ENCODE measurements around the gene FGF14. TPM values are rescaled to one million over a fixed set of nuclear protein-coding genes. Genes with fewer than 3 reads are reported as not detected.

The FGF14 gene
- total and polyA plus RNA-seq, 2 experiments from 2014 or later: 0.03 TPM; not detected in 1

DNA sequence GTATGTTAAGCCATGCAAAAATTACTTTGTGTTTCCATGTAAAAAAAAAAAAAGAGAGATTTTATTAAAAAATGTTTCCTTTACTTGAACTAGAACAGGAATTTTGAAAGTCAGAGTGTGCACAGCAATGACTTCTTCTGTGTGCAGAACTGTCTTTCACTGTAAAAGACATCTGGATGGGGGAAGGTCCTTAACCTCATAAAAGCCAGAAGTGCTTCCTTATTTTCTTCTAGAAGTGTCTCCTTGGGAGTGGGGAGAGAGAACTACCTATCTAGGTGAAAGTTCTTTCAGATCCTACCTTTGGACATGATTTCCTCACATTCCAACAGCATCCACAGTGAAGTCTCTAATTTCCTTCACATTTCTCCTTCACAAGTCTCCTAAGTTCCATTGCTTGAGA is 360.3 kb downstream of the FGF14 start (continued):
- TF ChIP-seq CREB1 (CRISPR knock-in tag; IDR thresholded peaks at IDR 0.05; ENCODE audit: low read depth) (no peak), ZNF331 (CRISPR knock-in tag; IDR thresholded peaks at IDR 0.05; ENCODE audit: low read depth) (no peak), POLR2AphosphoS5 (IDR thresholded peaks at IDR 0.05; ENCODE audit: low read depth) (no peak), EZH2phosphoT487 (IDR thresholded peaks at IDR 0.05; ENCODE audit: unreplicated experiment) (no peak), ZNF114 (CRISPR knock-in tag; IDR thresholded peaks at IDR 0.05) (no peak), STAT1 (IDR thresholded peaks at IDR 0.05; ENCODE audit: unreplicated experiment) (no peak), NANOG (IDR thresholded peaks at IDR 0.05; ENCODE audit: borderline replicate concordance) (no peak)
- TF ChIP-seq, protein P1, sequence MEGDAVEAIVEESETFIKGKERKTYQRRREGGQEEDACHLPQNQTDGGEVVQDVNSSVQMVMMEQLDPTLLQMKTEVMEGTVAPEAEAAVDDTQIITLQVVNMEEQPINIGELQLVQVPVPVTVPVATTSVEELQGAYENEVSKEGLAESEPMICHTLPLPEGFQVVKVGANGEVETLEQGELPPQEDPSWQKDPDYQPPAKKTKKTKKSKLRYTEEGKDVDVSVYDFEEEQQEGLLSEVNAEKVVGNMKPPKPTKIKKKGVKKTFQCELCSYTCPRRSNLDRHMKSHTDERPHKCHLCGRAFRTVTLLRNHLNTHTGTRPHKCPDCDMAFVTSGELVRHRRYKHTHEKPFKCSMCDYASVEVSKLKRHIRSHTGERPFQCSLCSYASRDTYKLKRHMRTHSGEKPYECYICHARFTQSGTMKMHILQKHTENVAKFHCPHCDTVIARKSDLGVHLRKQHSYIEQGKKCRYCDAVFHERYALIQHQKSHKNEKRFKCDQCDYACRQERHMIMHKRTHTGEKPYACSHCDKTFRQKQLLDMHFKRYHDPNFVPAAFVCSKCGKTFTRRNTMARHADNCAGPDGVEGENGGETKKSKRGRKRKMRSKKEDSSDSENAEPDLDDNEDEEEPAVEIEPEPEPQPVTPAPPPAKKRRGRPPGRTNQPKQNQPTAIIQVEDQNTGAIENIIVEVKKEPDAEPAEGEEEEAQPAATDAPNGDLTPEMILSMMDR (conservative IDR thresholded peaks at IDR 0.05; ENCODE audit: low read depth in 2 of 2): no peak
- TF ChIP-seq, protein P2, sequence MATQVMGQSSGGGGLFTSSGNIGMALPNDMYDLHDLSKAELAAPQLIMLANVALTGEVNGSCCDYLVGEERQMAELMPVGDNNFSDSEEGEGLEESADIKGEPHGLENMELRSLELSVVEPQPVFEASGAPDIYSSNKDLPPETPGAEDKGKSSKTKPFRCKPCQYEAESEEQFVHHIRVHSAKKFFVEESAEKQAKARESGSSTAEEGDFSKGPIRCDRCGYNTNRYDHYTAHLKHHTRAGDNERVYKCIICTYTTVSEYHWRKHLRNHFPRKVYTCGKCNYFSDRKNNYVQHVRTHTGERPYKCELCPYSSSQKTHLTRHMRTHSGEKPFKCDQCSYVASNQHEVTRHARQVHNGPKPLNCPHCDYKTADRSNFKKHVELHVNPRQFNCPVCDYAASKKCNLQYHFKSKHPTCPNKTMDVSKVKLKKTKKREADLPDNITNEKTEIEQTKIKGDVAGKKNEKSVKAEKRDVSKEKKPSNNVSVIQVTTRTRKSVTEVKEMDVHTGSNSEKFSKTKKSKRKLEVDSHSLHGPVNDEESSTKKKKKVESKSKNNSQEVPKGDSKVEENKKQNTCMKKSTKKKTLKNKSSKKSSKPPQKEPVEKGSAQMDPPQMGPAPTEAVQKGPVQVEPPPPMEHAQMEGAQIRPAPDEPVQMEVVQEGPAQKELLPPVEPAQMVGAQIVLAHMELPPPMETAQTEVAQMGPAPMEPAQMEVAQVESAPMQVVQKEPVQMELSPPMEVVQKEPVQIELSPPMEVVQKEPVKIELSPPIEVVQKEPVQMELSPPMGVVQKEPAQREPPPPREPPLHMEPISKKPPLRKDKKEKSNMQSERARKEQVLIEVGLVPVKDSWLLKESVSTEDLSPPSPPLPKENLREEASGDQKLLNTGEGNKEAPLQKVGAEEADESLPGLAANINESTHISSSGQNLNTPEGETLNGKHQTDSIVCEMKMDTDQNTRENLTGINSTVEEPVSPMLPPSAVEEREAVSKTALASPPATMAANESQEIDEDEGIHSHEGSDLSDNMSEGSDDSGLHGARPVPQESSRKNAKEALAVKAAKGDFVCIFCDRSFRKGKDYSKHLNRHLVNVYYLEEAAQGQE (IDR thresholded peaks at IDR 0.05; ENCODE audit: unreplicated experiment): no peak

DNA sequence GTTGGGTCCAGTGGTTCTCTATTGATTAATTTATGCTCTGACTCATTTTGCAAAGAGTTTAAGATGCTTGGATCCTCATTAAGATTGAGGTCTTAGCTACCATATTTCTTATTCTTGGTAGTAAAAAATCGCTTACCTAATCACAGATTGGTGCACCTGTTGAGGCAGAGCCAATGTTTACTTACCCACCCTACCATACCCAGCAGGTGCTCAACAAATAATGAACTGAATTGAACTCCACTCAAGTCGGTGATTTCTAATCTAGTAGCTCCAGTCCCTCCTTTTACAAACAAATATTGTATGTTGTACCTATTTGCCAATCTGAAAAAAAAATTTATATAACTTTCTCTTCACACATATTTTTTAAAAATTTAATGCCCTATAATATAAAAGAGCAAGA is 361.0 kb downstream of the FGF14 start:
- Histone ChIP-seq H3K36me3 (ENCODE audit: insufficient read depth) (no peaks in the 10 kb centered on the region), H3F3A (replicated peaks; ENCODE audit: low read depth) (no peaks in the 10 kb centered on the region), H3K4me3 (no peak overlapping the region), H3K4me1 (ENCODE audit: insufficient read depth) (no peaks in the 10 kb centered on the region), H3K27ac (ENCODE audit: low read depth) (no peak overlapping the region), H3K79me2 (replicated peaks; ENCODE audit: insufficient read depth) (no peaks in the 10 kb centered on the region), H3K9me2 (ENCODE audit: insufficient read depth) (no peaks in the 10 kb centered on the region), H3K27me3 (ENCODE audit: insufficient read depth) (no peaks in the 10 kb centered on the region), H3K4me2 (no peak overlapping the region), H2AFZ (no peak overlapping the region), H4K20me1 (replicated peaks; ENCODE audit: insufficient read depth) (no peaks in the 10 kb centered on the region)
- Mint-ChIP-seq H3K4me1 (peaks cover 3% of the 10 kb centered on the region; the same call in 1 of the 3 replicates), H3K4me3 (no peak overlapping the region), H3K27me3 (ENCODE audit: insufficient read depth, low read depth, poor library complexity) (no peaks in the 10 kb centered on the region), H3K27ac (no peak overlapping the region), H3K9me3 (no peaks in the 10 kb centered on the region), H3K36me3 (ENCODE audit: low read depth) (no peaks in the 10 kb centered on the region)
- ATAC-seq (no peak), DNase-seq (ENCODE audit: low spot score) (no peak)
- TF ChIP-seq JUNB (IDR thresholded peaks at IDR 0.05; ENCODE audit: unreplicated experiment): no peak
- TF ChIP-seq CREB1 (CRISPR knock-in tag; IDR thresholded peaks at IDR 0.05; ENCODE audit: low read depth): no peak
- TF ChIP-seq ZNF331 (CRISPR knock-in tag; IDR thresholded peaks at IDR 0.05; ENCODE audit: low read depth): no peak
- TF ChIP-seq, protein P3, sequence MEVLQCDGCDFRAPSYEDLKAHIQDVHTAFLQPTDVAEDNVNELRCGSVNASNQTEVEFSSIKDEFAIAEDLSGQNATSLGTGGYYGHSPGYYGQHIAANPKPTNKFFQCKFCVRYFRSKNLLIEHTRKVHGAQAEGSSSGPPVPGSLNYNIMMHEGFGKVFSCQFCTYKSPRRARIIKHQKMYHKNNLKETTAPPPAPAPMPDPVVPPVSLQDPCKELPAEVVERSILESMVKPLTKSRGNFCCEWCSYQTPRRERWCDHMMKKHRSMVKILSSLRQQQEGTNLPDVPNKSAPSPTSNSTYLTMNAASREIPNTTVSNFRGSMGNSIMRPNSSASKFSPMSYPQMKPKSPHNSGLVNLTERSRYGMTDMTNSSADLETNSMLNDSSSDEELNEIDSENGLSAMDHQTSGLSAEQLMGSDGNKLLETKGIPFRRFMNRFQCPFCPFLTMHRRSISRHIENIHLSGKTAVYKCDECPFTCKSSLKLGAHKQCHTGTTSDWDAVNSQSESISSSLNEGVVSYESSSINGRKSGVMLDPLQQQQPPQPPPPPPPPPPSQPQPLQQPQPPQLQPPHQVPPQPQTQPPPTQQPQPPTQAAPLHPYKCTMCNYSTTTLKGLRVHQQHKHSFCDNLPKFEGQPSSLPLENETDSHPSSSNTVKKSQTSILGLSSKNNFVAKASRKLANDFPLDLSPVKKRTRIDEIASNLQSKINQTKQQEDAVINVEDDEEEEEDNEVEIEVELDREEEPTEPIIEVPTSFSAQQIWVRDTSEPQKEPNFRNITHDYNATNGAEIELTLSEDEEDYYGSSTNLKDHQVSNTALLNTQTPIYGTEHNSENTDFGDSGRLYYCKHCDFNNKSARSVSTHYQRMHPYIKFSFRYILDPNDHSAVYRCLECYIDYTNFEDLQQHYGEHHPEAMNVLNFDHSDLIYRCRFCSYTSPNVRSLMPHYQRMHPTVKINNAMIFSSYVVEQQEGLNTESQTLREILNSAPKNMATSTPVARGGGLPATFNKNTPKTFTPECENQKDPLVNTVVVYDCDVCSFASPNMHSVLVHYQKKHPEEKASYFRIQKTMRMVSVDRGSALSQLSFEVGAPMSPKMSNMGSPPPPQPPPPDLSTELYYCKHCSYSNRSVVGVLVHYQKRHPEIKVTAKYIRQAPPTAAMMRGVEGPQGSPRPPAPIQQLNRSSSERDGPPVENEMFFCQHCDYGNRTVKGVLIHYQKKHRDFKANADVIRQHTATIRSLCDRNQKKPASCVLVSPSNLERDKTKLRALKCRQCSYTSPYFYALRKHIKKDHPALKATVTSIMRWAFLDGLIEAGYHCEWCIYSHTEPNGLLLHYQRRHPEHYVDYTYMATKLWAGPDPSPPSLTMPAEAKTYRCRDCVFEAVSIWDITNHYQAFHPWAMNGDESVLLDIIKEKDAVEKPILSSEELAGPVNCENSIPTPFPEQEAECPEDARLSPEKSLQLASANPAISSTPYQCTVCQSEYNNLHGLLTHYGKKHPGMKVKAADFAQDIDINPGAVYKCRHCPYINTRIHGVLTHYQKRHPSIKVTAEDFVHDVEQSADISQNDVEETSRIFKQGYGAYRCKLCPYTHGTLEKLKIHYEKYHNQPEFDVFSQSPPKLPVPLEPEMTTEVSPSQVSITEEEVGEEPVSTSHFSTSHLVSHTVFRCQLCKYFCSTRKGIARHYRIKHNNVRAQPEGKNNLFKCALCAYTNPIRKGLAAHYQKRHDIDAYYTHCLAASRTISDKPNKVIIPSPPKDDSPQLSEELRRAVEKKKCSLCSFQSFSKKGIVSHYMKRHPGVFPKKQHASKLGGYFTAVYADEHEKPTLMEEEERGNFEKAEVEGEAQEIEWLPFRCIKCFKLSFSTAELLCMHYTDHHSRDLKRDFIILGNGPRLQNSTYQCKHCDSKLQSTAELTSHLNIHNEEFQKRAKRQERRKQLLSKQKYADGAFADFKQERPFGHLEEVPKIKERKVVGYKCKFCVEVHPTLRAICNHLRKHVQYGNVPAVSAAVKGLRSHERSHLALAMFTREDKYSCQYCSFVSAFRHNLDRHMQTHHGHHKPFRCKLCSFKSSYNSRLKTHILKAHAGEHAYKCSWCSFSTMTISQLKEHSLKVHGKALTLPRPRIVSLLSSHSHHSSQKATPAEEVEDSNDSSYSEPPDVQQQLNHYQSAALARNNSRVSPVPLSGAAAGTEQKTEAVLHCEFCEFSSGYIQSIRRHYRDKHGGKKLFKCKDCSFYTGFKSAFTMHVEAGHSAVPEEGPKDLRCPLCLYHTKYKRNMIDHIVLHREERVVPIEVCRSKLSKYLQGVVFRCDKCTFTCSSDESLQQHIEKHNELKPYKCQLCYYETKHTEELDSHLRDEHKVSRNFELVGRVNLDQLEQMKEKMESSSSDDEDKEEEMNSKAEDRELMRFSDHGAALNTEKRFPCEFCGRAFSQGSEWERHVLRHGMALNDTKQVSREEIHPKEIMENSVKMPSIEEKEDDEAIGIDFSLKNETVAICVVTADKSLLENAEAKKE (CRISPR knock-in tag; IDR thresholded peaks at IDR 0.05): no peak
- no peak for TF ChIP-seq NANOG (IDR thresholded peaks at IDR 0.05; ENCODE audit: borderline replicate concordance)
- no peak for TF ChIP-seq EZH2 (IDR thresholded peaks at IDR 0.05; ENCODE audit: low read depth, unreplicated experiment)
- TF ChIP-seq, protein P4, sequence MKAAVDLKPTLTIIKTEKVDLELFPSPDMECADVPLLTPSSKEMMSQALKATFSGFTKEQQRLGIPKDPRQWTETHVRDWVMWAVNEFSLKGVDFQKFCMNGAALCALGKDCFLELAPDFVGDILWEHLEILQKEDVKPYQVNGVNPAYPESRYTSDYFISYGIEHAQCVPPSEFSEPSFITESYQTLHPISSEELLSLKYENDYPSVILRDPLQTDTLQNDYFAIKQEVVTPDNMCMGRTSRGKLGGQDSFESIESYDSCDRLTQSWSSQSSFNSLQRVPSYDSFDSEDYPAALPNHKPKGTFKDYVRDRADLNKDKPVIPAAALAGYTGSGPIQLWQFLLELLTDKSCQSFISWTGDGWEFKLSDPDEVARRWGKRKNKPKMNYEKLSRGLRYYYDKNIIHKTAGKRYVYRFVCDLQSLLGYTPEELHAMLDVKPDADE (IDR thresholded peaks at IDR 0.05): no peak
- no peak for TF ChIP-seq POLR2AphosphoS5 (IDR thresholded peaks at IDR 0.05; ENCODE audit: low read depth)

All from GM23338 (cell line).